HG02642 (cell line): ENCODE data around the gene SH3GLB2.
"Not testable (repeated sequence)": the region's sequence is repeated elsewhere in the genome, so short reads cannot be mapped to it uniquely, and the experiment has no call there.

Experiments used
- ATAC-seq: cut with Tn5 transposase; IDR thresholded peaks from one replicate; pipeline ENCODE4 v1.9.1; 2021; ENCODE audit warnings: mild to moderate bottlenecking; ENCODE audit not compliant: unreplicated experiment, poor library complexity

The SH3GLB2 gene

GRCh38 chr9:129004173-129004572 is 24.0 kb downstream of the SH3GLB2 start:
- ATAC-seq, result not testable (repeated sequence)

GRCh38 chr9:129002992-129003391 is 25.1 kb downstream of the SH3GLB2 start:
- ATAC-seq, result no peak

GRCh38 chr9:129001504-129002325 is 26.4 kb downstream of the SH3GLB2 start:
- ATAC-seq, result no peak

- ATAC-seq, result no peak
Measured at GRCh38 chr9:128999581-129000206, 28.4 kb downstream of the SH3GLB2 start.

- ATAC-seq, result no peak
Measured at GRCh38 chr9:128998462-128998861, 29.7 kb downstream of the SH3GLB2 start.

GRCh38 chr9:128995791-128996190 is 32.3 kb downstream of the SH3GLB2 start:
- ATAC-seq, result no peak

GRCh38 chr9:128992995-128993394 is 35.1 kb downstream of the SH3GLB2 start:
- ATAC-seq, result no peak

GRCh38 chr9:128987805-128988204 is 40.3 kb downstream of the SH3GLB2 start:
- no peak for ATAC-seq

- no peak for ATAC-seq
Measured at GRCh38 chr9:128986671-128987070, 41.5 kb downstream of the SH3GLB2 start.

- ATAC-seq, result no peak
Measured at GRCh38 chr9:128983536-128983935, 44.6 kb downstream of the SH3GLB2 start.

GRCh38 chr9:128979111-128979510 is 49.0 kb downstream of the SH3GLB2 start:
- no peak for ATAC-seq

- no peak for ATAC-seq
Measured at GRCh38 chr9:128972956-128973355, 55.2 kb downstream of the SH3GLB2 start.

GRCh38 chr9:128969491-128969890 is 58.6 kb downstream of the SH3GLB2 start:
- no peak for ATAC-seq

GRCh38 chr9:128961403-128961802 is 66.7 kb downstream of the SH3GLB2 start:
- not testable (repeated sequence) for ATAC-seq
